Aortic smooth muscle cell (primary cell): ENCODE data around the gene MAGEC2. TPM values are rescaled to one million over a fixed set of nuclear protein-coding genes. Genes with fewer than 3 reads are reported as not detected.

Source experiments
- total RNA-seq: library from RNA; depleted of rRNA; stranded (reverse); fragments of >200 nt; gene quantifications from 2 replicates; pipeline ENCODE4 v1.2.3, GENCODE V29; 2014

The MAGEC2 gene
- not detected in 2 replicates for total RNA-seq

GRCh38 chrX:142204522-142205433, at the start of gene MAGEC2:
Gene MAGEC2, minus strand, starts transcription at chrX:142205290. Its CDS starts 1,303 bp downstream, at chrX:142203987.

